ENCODE measurements around the gene PNMA8C.

DNA sequence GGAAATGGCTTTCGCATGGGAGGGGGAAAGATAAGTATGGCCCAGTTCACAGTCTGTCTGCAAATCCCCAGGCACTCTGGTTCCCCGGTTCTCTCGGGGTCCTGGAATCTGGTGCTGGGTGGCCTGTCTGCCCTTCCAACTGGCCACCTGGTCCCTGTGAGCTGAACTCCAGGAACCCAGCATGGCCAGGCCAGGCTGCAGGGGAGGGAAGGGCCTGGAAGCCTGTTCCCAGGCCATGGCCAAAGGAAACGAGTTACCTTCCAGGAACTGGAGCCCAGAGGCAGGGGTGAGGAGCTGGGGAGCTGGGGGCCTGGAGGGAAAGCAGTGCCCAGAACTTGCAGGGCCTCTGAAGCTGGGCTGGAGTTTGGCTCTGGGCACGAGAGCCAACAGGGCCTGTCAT, 19.1 kb upstream of the PNMA8C start:
- TF ChIP-seq, protein P1, sequence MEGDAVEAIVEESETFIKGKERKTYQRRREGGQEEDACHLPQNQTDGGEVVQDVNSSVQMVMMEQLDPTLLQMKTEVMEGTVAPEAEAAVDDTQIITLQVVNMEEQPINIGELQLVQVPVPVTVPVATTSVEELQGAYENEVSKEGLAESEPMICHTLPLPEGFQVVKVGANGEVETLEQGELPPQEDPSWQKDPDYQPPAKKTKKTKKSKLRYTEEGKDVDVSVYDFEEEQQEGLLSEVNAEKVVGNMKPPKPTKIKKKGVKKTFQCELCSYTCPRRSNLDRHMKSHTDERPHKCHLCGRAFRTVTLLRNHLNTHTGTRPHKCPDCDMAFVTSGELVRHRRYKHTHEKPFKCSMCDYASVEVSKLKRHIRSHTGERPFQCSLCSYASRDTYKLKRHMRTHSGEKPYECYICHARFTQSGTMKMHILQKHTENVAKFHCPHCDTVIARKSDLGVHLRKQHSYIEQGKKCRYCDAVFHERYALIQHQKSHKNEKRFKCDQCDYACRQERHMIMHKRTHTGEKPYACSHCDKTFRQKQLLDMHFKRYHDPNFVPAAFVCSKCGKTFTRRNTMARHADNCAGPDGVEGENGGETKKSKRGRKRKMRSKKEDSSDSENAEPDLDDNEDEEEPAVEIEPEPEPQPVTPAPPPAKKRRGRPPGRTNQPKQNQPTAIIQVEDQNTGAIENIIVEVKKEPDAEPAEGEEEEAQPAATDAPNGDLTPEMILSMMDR (IDR thresholded peaks at IDR 0.05), result no peak
- TF ChIP-seq ZFX (IDR thresholded peaks at IDR 0.05; ENCODE audit: borderline replicate concordance), result no peak

Measured in 22Rv1 (cell line).